HG03439 (cell line): ENCODE measurements around the gene B3GALT5.

Source experiments
- ATAC-seq: cut with Tn5 transposase; IDR thresholded peaks from one replicate; pipeline ENCODE4 v1.9.1; 2021; ENCODE audit warnings: mild to moderate bottlenecking, moderate library complexity; ENCODE audit not compliant: unreplicated experiment

B3GALT5 gene

DNA sequence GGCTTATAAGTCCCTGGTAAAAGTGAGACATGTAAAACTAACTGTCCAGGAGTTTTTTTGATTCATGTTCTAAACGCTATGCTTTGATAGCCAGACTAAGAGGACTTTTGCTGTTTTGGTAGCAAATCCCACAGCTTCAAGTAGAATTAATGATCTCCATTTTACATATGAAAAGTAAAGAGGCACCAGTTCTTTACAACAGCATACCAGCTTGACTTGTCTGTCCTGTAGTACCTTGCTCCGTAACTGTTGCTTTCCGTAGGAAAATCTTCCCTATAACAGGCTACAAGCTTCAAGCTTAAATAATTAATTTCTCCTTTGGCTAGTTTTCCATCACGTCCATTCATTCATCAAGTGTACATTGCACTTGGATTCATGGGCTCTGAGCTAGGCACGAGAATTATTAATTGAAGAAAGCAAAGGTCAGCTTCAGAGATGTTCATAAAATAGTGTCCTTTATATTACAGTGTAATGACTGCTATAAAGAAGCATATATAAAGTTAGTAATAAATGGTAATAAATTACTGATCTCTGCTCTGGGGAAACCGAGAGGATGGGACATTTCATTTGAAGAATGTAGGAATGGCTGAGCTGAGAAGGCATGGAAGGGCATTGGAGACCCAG is 29.2 kb downstream of the B3GALT5 start:
- ATAC-seq = no peak

DNA sequence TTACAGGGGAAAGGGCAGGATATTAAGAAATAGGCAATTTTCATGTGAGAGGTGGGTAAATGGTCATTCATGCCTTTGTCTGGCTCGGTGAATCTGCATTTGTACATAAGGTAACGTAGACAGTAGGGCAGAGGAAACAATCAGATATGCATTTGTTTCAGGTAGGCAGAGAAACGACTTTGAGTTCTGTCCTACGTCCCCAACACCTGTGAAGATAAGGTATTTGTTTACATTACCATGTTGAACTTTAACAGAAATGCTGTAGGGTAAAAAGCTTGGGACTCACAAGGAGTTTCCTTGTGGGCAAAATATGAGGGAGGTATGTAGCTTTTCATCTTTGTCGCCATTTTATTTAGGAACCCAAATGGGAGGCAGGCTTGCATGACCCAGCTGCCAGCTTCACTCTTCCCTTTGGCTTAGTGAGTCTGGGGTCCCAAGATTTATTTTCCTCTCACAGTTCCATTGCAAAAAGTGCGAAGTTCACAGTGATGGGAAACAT is 31.4 kb downstream of the B3GALT5 start:
- ATAC-seq = no peak

- ATAC-seq = no peak
Measured at GRCh38 chr21:39645331-39645730, 32.6 kb downstream of the B3GALT5 start.

- ATAC-seq = no peak
Measured at GRCh38 chr21:39647476-39647875, 34.7 kb downstream of the B3GALT5 start.

- no peak for ATAC-seq
Measured at GRCh38 chr21:39648879-39649278, 36.1 kb downstream of the B3GALT5 start.

GRCh38 chr21:39649526-39649925 is 36.8 kb downstream of the B3GALT5 start:
- no peak for ATAC-seq

- ATAC-seq = no peak
Measured at GRCh38 chr21:39650306-39650705, 37.6 kb downstream of the B3GALT5 start.

DNA sequence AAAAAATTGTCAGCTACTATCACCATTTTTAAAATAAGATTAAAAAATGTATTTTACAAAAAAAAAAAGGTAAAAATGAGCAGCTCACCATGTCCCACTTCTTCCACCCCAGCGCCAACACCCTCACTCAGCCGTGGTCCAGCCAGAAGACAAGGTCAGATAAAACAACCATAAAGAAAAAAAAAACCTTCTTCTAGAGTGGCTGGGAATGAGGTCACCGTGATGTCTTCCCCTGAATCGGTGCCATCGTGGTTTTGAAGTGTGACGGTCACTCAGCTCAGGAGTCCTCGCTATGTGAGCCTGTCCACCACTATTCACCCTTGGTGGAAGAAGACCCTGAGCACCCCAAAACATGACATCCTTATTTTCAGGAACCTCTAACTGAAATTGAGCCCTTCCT is 38.1 kb downstream of the B3GALT5 start:
- ATAC-seq = no peak

DNA sequence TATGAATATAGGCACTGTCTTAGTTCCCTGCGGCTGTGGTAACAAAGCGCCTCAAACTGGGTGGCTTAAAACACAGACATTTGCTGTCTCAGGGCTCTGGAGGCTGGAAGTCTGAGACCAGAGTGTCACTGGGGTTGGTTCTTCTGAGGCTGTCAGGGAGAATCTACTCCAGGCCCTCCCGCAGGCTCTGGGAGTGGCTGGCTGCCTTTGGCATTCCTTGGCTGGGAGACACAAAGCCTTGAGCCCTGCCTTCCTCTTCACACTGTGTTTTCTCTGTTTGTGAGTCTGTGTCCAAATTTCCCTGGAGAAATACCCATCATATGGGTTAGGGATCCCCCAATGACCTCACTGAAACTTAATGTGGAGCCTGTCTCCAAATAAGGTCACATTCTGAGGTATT is 38.5 kb downstream of the B3GALT5 start:
- no peak for ATAC-seq

DNA sequence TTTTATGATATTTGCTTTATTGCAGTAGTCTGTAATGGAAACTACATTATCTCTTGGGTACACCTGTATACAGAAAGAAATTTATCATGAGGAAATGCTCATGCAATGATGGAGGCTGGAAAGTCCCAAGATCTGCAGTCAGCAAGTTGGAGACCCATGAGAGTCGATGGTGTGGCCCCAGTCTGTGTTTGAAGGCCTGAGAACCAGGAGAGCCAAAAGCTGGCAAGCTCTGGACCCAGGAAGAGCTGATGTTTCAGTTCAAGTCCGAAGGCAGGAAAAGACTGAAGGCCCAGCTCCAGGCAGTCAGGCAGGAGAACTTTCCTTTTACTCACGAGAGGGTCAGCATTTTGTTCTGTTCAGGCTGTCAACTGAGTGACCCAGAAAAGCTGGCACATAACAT is 42.2 kb downstream of the B3GALT5 start:
- no peak for ATAC-seq

- no peak for ATAC-seq
Measured at GRCh38 chr21:39655589-39655988, 42.8 kb downstream of the B3GALT5 start.

- no peak for ATAC-seq
Measured at GRCh38 chr21:39656209-39656608, 43.5 kb downstream of the B3GALT5 start.

DNA sequence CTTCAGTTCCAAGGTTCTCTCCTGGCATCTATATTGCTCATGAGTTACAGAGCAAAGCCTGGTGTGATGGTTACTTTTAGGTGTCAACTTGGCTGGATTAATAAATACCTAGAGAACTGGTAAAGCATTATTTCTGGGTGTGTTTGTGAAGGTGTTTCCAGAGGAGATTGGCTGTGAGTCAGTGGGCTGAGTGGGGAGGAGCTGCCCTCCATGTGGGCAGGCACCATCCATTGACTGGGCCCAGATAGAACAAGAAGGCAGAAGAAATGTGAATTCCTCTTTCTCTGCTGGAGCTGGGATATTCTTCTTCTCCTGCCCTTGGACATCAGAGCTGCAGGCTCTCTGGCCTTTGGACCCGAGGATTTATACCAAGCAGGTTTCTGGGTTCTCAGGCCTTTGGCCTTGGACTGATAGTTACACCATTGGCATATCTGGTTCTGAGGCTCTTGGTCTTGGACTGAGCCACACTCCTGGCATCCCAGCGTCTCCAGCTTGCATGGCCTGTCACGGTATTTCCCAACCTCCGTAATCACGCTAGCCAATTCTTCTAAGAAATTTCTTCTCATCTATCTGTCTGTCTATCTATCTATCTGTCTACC is 44.5 kb downstream of the B3GALT5 start:
- ATAC-seq = no peak

DNA sequence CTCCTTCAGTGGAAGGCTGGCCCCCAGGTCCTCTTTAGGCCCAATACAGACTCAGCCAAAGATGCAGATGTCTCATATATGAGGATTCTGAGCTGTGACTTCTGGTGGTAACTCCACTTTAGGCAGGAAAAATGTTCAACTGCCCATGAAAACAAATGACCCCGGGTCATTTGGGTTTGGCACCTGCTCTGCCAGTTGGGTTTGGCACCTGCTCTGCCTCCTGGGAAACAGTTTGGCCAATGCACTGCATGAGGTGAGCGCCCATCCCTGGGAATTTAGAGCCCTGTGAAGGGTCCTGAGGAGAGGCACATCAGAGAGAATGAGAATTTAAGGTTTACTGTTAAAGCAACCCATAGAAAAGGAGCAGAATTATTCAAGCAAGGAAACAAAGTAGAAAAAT is 45.3 kb downstream of the B3GALT5 start:
- no peak for ATAC-seq

GRCh38 chr21:39659070-39659815 is 46.5 kb downstream of the B3GALT5 start:
- ATAC-seq = no peak

DNA sequence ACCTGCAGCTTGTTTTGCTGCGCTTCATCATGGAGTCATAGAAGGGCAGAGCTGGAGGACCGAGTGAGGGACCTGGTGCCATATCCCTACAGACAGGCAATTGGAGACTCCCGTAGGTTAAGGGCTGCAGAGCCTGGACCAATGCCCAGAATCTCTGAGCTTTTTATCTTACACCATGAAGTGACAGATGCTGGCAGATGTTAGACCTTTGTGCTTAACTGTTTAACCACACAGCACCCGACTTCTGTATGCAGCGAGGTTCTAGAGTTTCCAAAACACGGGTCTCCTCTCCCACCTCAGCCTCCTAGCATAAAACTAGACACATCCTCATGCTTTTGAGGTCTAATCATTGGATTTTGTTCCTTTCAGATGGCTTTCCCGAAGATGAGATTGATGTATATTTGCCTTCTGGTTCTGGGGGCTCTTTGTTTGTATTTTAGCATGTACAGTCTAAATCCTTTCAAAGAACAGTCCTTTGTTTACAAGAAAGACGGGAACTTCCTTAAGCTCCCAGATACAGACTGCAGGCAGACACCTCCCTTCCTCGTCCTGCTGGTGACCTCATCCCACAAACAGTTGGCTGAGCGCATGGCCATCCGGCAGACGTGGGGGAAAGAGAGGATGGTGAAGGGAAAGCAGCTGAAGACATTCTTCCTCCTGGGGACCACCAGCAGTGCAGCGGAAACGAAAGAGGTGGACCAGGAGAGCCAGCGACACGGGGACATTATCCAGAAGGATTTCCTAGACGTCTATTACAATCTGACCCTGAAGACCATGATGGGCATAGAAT is 47.6 kb downstream of the B3GALT5 start:
- ATAC-seq = no peak

GRCh38 chr21:39661121-39661520 is 48.4 kb downstream of the B3GALT5 start:
- ATAC-seq = no peak

DNA sequence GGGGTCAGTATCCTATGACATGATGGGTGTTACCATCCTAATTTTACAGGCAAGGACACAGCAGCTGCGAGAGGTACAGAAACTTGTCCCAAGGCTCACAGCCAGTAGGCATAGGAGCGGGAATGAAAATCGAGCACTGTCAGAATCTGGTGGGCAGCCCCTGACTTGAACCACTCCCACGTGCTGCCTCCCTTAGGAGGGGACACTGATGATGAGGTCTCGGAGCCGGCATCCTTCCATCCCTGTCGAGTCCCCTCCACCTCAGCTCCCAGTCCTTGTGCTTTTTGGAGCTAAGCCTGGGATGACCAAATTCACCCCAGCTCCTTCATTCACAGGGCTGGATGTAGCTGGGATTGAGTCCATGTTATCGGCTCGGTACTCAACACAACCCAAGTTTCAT is 49.0 kb downstream of the B3GALT5 start:
- no peak for ATAC-seq

- no peak for ATAC-seq
Measured at GRCh38 chr21:39662411-39662953, 49.7 kb downstream of the B3GALT5 start.

- no peak for ATAC-seq
Measured at GRCh38 chr21:39663066-39663465, 50.3 kb downstream of the B3GALT5 start.
